Suprapubic skin (tissue), 4 donors: ENCODE data around the gene ATF6. TPM values are rescaled to one million over a fixed set of nuclear protein-coding genes. Genes with fewer than 3 reads are reported as not detected.
"Not testable (repeated sequence)": the region's sequence is repeated elsewhere in the genome, so short reads cannot be mapped to it uniquely, and the experiment has no call there.

Experiments
- DNase-seq, 2 donors: peaks; one replicate each; pipeline ENCODE4 v3.0.0-alpha.2; 2019; ENCODE audit warnings: low spot score in 2 of 2
- H3K27ac ChIP-seq: fragments of 200-600 bp; sonication (generic); one replicate; pipeline ENCODE4 v1.5.1; 2019
- H3K27me3 ChIP-seq: fragments of 200-600 bp; sonication (generic); one replicate; pipeline ENCODE4 v1.5.1; 2019
- H3K36me3 ChIP-seq: fragments of 200-600 bp; sonication (generic); one replicate; pipeline ENCODE4 v1.5.1; 2019
- H3K4me1 ChIP-seq: fragments of 200-600 bp; sonication (generic); one replicate; pipeline ENCODE4 v1.5.1; 2019
- H3K4me3 ChIP-seq: fragments of 200-600 bp; sonication (generic); one replicate; pipeline ENCODE4 v1.5.1; 2019; ENCODE audit warnings: mild to moderate bottlenecking
- H3K9me3 ChIP-seq: fragments of 200-600 bp; sonication (generic); one replicate; pipeline ENCODE4 v1.5.1; 2019
- CTCF ChIP-seq, 2 donors: fragments of 200-600 bp in 1 of 2; fragments of 450-650 bp in 1 of 2; sonication (generic) in 1 of 2; IDR thresholded peaks; one replicate each; pipeline ENCODE4 v1.5.1; 2016 to 2019; ENCODE audit warnings: antibody characterized with exemption in 2 of 2, mild to moderate bottlenecking in 1 of 2, moderate library complexity in 1 of 2
- EP300 ChIP-seq: sonication (generic); formaldehyde crosslinking; IDR thresholded peaks from one replicate; pipeline ENCODE4 v1.6.1; 2017; ENCODE audit warnings: antibody characterized with exemption
- POLR2A ChIP-seq, 2 donors: fragments of 450-650 bp; IDR thresholded peaks; one replicate each; pipeline ENCODE4 v1.6.1; 2017; ENCODE audit warnings: antibody characterized with exemption in 2 of 2, mild to moderate bottlenecking in 2 of 2, moderate library complexity in 2 of 2
- POLR2AphosphoS5 ChIP-seq, 3 donors: sonication (generic); formaldehyde crosslinking; IDR thresholded peaks; one replicate each; pipeline ENCODE4 v1.6.1; 2017; ENCODE audit warnings: antibody characterized with exemption in 3 of 3
- WGBS: methylation state at CpG from one replicate; pipeline ENCODE4 v1.1.5; 2018; 5-methylcytosine and 5-hydroxymethylcytosine counted together
- total RNA-seq, 4 donors: library from RNA; depleted of rRNA; stranded (reverse); fragments of >200 nt; gene quantifications; one replicate each; pipeline ENCODE4 v1.1.0, GENCODE V29; 2016

The ATF6 gene
- total RNA-seq, 4 donors from 2014 or later = 28.0 to 32.4 (median 29.7) TPM

DNA sequence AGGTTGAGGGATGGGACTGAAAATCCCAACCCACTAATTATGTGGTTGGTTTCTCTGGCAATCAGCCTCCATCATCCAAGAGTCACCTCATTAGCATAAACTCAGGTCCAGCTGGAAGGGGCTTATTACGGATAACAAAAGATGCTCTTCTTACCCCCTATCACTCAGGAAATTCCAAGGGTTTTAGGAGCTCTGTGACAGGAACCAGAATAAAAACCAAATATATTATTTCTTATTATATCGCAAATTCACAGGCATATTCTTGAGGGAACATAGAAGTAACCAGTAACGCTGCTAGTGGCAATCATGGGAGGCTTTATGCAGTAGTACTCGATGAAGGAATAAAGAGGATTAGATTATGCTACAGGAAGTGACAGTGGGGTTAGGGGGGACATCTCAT lies 59.7 kb downstream of the ATF6 start:
- Histone ChIP-seq H3K36me3 (peaks cover 15% of the 10 kb centered on the region), H3K27me3 (no peaks in the 10 kb centered on the region), H3K4me1 (no peaks in the 10 kb centered on the region), H3K4me3 (no peak overlapping the region), H3K27ac (no peak overlapping the region), H3K9me3 (no peaks in the 10 kb centered on the region)
- DNase-seq = no peak
- TF ChIP-seq POLR2AphosphoS5 (IDR thresholded peaks at IDR 0.05) (no peak), POLR2A (IDR thresholded peaks at IDR 0.05) (no peak), EP300 (no peak), CTCF (IDR thresholded peaks at IDR 0.05) (no peak)
- 97% methylated on average over 4 of the region's 4 CpGs for WGBS

GRCh38 chr1:161826478-161826877 lies 60.4 kb downstream of the ATF6 start:
- WGBS = 91% methylated on average over 2 of the region's 2 CpGs
- Histone ChIP-seq H3K4me3 (no peak overlapping the region), H3K27ac (no peak overlapping the region), H3K27me3 (no peaks in the 10 kb centered on the region), H3K4me1 (no peaks in the 10 kb centered on the region), H3K9me3 (no peaks in the 10 kb centered on the region), H3K36me3 (peaks cover 8% of the 10 kb centered on the region)
- no peak for DNase-seq
- TF ChIP-seq EP300 (no peak), POLR2A (IDR thresholded peaks at IDR 0.05) (no peak), POLR2AphosphoS5 (IDR thresholded peaks at IDR 0.05) (no peak), CTCF (IDR thresholded peaks at IDR 0.05) (no peak)

- Histone ChIP-seq H3K27ac (no peak overlapping the region), H3K4me1 (no peaks in the 10 kb centered on the region), H3K27me3 (no peaks in the 10 kb centered on the region), H3K36me3 (peaks cover 5% of the 10 kb centered on the region), H3K9me3 (no peaks in the 10 kb centered on the region), H3K4me3 (no peak overlapping the region)
- 56% methylated on average over 2 of the region's 2 CpGs for WGBS
- no peak for DNase-seq
- TF ChIP-seq POLR2A (IDR thresholded peaks at IDR 0.05) (no peak), EP300 (no peak), CTCF (IDR thresholded peaks at IDR 0.05) (no peak), POLR2AphosphoS5 (IDR thresholded peaks at IDR 0.05) (no peak)
Observed at GRCh38 chr1:161827786-161828185, 61.7 kb downstream of the ATF6 start.

DNA sequence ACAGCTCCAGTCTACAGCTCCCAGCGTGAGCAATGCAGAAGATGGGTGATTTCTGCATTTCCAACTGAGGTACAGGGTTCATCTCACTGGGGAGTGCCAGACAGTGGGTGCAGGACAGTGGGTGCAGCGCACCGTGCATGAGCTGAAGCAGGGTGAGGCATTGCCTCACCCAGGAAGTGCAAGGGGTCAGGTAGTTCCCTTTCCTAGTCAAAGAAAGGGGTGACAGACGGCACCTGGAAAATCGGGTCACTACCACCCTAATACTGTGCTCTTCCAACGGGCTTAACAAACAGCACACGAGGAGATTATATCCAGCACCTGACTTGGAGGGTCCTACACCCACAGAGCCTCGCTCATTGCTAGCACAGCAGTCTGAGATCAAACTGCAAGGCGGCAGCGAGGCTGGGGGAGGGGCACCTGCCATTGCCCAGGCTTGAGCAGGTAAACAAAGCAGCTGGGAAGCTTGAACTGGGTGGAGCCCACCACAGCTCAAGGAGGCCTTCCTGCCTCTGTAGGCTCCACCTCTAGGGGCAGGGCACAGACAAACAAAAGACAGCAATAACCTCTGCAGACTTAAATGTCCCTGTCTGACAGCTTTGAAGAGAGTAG lies 66.3 kb downstream of the ATF6 start:
- 90% methylated on average over 10 of the region's 10 CpGs for WGBS

GRCh38 chr1:161834967-161835550 lies 68.9 kb downstream of the ATF6 start:
- H3K27me3 ChIP-seq = no peaks in the 10 kb centered on the region
- H3K4me1 ChIP-seq = peaks cover 12% of the 10 kb centered on the region
- TF ChIP-seq CTCF (IDR thresholded peaks at IDR 0.05) (no peak), EP300 (no peak), POLR2A (IDR thresholded peaks at IDR 0.05) (no peak), POLR2AphosphoS5 (IDR thresholded peaks at IDR 0.05) (no peak)
- H3K27ac ChIP-seq = no peak overlapping the region
- no peaks in the 10 kb centered on the region for H3K9me3 ChIP-seq
- no peak for DNase-seq
- no peaks in the 10 kb centered on the region for H3K36me3 ChIP-seq
- no peak overlapping the region for H3K4me3 ChIP-seq
- WGBS = 49% methylated on average over 2 of the region's 2 CpGs

More for the DNA sequence above, 66.3 kb downstream of the ATF6 start:
- not testable (repeated sequence) for H3K27me3 ChIP-seq, DNase-seq, H3K9me3 ChIP-seq, H3K4me3 ChIP-seq, H3K27ac ChIP-seq, H3K4me1 ChIP-seq, H3K36me3 ChIP-seq

DNA sequence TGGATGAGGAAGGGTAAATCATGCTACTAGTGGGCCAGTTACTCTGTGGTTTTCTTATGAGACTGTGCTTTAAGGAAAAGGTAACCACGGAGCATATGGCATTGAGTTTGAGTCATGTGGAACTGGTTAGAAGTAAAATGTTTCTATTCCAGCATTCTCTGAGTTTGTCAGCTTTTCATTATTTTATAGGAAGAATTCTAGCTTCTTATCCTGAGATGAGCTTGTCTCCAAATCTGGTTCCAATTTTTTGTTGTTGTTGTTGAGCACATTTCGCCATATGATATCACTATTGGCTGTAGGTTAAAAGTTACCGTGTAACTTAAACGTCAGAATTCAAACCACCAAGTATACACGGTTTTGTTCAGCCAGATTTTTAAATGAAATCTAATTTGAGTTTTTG lies 69.9 kb downstream of the ATF6 start:
- Histone ChIP-seq H3K27me3 (no peaks in the 10 kb centered on the region), H3K4me1 (peaks cover 12% of the 10 kb centered on the region), H3K4me3 (no peak overlapping the region), H3K27ac (no peak overlapping the region), H3K36me3 (no peaks in the 10 kb centered on the region), H3K9me3 (no peaks in the 10 kb centered on the region)
- no peak for TF ChIP-seq EP300
- no peak for TF ChIP-seq CTCF (IDR thresholded peaks at IDR 0.05)
- no peak for TF ChIP-seq POLR2A (IDR thresholded peaks at IDR 0.05)
- no peak for TF ChIP-seq POLR2AphosphoS5 (IDR thresholded peaks at IDR 0.05)
- WGBS = 40% methylated on average over 5 of the region's 5 CpGs
- DNase-seq = no peak
